G401.6 (cell line): ENCODE measurements around the gene ERMAP.
"Not testable (repeated sequence)": the region's sequence is repeated elsewhere in the genome, so short reads cannot be mapped to it uniquely, and the experiment has no call there.

Experiments used
- FAIRE-seq: peaks from 2 replicates; lab custom pipeline; 2012; peaks lifted over from hg19 to GRCh38; lab: Jason Lieb, UNC

Gene ERMAP

GRCh38 chr1:42845866-42846256, 28.9 kb downstream of the ERMAP start:
- FAIRE-seq = no peak

GRCh38 chr1:42846257-42847110, 29.6 kb downstream of the ERMAP start, which contains the start of gene ZNF691:
ZNF691 (plus strand) TSS chr1:42846613; CDS start chr1:42849659, 3,046 bp downstream.
- peak; percentile 98 for FAIRE-seq

DNA sequence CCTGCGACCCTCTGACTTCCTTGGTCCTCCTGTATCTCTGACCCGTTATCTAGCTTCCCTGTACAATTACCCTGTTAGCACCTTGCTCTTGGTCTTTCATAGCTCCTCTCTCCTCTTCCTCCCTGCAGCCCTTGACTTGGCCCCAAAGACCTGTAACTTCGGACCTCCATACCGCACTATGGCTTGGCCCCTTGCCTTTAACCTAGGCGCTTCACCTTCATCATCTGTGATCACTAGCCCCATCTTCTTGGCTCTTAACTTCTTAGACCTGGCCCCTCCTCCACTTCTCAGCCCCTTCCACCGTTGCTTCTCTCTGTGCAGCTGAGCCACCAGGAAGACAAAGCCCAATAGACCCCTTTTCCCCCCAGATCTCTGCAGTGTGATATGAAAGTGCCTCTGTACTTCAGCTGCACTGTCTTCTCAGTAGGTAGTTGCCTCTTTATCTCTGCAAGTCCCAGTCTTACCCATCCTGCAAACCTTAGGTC, 30.2 kb downstream of the ERMAP start:
- FAIRE-seq = no peak

DNA sequence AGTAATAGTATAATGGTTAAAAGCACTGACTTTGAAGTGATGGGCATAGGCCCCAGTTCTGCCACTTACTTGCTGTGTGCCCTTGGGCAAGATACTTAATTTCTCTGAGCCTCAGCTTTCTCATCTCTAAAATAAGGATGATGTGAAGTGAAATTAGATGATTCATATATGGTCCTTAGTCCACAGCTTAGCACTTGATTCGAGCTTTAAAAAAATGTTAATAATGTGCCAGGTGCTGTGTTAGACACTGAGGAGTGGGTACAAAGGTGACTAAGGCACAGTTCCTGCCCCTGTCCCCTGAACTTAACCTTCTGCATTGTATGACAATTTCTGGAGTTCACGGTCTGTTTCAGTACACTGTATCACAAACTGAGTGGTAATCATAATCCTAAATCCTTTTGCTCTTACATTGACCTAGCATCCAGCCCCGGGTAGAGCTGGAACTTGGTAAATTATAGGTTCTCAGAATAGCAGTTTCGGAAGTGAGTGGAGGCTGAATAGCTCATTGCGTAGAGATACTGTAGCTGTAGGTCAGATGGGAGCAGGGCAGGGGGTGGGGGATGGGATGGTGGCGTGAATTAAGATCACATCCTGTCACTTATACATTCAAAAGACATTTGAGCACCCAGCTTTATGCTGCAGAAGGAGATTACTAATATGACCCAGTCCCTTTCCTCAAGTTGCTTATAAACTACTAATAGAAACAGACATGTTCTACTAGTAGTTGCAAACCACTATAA, 31.0 kb downstream of the ERMAP start:
- no peak for FAIRE-seq

DNA sequence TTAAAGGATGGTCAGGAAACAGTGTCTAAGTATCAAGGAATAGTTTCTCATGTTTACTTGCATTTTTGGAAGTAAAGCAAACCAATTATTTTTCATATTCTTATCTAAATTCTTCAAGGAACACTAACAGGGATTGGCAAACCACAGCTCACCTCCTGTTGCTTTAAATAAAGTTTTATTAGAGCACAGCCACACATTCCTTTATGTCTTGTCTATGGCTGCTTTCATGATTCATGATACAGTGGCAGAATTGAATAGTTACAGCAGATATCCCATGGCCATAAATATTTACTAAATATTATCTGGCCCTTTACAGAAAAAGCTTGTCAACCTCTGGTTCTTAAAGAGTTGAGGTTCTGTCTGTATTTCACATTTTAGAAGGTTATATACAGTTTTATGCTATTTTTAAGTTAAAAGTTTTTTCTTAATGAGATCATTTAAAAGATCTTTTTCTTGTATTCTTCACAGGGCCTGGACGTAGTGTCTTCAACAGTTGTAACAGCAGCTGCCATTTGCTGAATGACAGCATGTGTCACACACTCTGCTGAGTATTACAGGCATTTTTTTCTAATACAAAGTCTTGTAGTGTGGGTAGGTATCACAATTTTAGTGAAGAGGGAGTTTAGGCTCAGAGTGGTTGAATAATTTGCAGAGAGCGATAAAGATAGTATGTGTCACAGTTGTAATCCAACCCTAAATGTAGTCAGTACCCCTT, 32.1 kb downstream of the ERMAP start:
- FAIRE-seq = no peak

GRCh38 chr1:42849944-42850343, 33.0 kb downstream of the ERMAP start:
- no peak for FAIRE-seq

- no peak for FAIRE-seq
Measured at GRCh38 chr1:42851420-42851819, 34.5 kb downstream of the ERMAP start.

DNA sequence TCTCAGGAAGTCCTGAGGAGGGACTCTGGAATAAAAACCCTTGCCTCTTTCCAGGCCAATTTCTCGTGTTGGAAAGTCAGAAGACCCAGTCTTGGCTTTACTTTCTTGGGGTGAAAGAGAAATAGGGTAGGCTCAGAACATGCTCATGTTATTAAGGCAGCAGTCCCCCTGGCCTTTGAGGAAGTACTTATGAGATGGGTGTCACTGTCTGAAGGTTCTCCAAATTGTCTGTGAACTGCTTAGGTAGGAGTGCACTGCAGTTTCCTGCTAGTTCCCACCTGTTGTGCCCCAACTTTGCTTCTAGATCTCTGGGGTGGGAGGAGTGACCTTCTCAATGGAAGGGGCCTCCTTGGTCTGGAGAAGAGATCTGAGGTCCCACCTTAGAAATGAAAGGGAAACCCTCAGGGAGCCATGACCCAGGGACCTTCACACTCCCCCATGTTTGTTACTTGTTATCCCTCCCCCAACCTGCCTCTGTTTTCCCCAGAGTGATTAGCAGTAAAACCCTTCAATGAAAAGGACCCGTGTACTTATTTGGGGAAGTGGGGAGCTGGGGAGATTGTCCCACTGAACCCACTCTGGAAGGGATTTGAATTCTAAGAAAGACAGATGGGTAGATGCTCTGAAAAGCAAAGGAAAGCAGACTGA, 35.2 kb downstream of the ERMAP start:
- FAIRE-seq = no peak

GRCh38 chr1:42852608-42852980, 35.7 kb downstream of the ERMAP start:
- FAIRE-seq = no peak

GRCh38 chr1:42853116-42853884, 36.4 kb downstream of the ERMAP start:
- no peak for FAIRE-seq

DNA sequence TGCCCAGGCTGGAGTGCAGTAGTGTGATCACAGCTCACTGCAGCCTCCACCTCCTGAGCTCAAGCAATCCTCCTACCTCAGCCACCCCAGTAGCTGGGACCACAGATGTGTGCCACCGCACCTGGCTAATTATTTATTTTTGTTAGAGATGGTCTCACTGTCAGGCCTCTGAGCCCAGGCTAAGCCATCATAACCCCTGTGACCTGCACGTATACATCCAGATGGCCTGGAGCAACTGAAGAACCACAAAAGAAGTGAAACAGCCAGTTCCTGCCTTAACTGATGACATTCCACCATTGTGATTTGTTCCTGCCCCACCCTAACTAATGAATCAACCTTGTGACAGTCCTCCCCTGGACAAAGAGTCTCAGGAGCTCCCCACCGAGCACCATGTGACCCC, 39.6 kb downstream of the ERMAP start:
- not testable (repeated sequence) for FAIRE-seq

DNA sequence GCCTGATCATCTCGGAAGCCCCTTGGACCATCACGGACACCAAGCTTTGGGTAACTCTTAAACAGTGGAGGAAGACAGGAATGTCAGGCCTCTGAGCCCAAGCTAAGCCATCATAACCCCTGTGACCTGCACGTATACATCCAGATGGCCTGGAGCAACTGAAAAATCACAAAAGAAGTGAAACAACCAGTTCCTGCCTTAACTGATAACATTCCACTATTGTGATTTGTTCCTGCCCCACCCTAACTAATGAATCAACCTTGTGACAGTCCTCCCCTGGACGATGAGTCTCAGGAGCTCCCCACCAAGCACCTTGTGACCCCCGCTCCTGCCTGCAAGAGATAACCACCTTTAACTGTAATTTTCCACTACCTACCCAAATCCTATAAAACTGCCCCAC, 42.4 kb downstream of the ERMAP start:
- FAIRE-seq = not testable (repeated sequence)

GRCh38 chr1:42860339-42861013, 43.6 kb downstream of the ERMAP start:
- no peak for FAIRE-seq

DNA sequence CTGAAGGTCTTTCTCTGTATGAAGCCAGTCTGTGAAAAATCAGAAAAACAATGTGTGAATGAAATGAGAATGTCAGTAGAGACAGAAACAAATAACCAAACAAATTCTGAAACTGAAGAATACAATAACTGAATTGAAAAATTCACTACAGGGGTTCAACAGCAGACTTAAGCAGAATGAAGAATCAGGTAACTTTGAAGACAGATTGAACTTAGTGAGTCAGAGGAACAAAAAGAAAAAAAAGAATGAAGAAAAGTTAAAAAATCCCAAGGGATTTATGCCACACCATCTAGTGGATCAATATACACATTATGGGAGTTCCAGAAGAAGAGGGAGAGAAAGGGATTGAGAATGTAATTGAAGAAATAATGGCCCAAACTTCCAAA, 44.1 kb downstream of the ERMAP start:
- FAIRE-seq = no peak

DNA sequence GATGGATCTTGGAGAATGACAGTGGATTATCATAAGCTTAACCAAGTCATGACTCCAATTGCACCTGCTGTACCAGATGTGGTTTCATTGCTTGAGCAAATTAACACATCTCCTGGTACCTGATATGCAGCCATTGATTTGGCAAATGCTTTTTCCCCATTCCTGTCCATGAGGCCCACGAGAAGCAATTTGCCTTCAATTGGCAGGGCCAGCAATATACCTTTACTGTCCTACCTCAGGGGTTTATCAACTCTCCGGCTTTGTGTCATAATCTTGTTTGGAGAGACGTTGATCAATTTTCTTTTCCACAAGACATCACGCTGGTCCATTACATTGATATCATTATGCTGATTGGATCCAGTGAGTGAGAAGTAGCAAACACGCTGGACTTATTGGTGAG, 49.6 kb downstream of the ERMAP start:
- no peak for FAIRE-seq

DNA sequence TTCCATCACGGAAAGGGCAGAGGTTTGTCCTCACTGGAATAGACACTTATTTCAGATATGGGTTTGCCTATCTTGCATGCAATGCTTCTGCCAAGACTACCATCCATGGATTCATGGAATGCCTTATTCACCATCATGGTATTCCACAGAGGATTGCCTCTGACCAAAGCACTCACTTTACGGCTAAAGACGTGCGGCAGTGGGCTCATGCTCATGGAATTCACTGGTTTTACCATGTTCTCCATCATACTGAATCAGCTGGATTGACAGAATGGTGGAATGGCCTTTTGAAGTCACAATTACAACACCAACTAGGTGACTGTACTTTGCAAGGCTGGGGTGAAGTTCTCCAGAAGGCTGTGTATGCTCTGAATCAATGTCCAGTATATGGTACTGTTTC, 51.5 kb downstream of the ERMAP start:
- FAIRE-seq = not testable (repeated sequence)

DNA sequence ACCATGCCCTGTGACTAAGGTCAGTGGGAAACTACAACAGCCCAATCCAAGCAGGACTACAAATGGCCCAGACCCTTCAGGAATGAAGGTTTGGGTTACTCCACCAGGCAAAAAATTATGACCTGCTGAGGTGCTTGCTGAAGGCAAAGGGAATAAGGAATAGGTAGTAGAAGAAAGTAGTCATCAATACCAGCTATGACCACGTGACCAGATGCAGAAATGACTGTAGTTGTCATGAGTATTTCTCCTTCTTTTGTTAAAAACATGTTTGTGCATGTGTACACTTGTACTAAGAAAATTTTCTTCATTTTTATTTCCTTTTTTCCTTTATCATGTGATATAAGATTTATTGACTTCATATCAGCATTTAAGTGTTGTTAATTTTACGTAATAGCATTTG, 52.3 kb downstream of the ERMAP start:
- FAIRE-seq = not testable (repeated sequence)

DNA sequence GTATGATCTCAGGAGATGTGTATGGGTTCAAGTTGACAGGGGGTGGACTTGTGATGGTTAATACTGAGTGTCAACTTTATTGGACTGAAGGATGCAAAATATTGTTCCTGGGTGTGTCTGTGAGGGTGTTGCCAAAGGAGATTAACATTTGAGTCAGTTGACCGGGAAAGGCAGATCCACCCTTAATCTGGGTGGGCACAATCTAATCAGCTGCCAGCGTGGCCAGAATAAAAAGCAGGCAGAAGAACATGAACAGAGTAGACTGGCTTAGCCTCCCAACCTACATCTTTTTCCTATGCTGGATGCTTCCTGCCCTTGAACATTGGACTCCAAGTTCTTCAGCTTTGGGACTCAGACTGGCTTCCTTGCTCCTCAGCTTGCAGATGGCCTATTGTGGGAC, 52.8 kb downstream of the ERMAP start:
- not testable (repeated sequence) for FAIRE-seq

DNA sequence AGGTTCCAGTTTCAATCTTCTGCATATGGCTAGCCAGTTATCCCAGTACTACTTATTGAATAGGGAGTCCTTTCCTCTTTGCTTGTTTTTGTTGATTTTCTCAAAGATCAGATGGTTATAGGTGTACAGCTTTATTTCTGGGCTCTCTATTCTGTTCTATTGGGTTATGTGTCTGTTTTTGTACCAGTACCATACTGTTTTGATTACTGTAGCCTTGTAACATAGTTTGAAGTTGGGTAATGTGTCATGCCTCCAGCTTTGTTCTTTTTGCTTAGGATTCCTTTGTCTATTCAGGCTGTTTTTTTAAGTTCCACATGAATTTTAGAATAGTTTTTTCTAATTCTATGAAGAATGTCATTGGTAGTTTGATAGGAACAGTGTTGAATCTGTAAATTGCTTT, 56.2 kb downstream of the ERMAP start:
- FAIRE-seq = not testable (repeated sequence)

DNA sequence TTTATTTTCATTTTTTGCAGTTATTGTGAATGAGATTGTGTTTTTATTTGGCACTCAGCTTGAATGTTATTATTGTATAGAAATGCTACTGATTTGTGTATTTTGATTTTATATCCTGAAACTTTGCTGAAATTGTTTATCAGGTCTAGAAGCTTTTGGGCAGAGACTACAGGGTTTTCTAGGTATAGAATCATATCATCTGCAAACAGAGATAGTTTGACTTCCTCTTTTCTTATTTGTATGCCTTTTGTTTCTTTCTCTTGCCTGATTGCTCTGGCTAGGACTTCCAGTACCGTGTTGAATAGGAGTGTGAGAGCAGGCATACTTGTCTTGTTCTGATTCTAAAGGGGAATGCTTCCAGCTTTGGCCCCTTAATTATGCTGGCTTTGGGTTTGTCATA, 56.7 kb downstream of the ERMAP start:
- FAIRE-seq = no peak

GRCh38 chr1:42876009-42876408, 59.1 kb downstream of the ERMAP start:
- no peak for FAIRE-seq
